ENCODE measurements around the gene TRIM34. TPM values are rescaled to one million over a fixed set of nuclear protein-coding genes. Genes with fewer than 3 reads are reported as not detected.

The TRIM34 gene, protein sequence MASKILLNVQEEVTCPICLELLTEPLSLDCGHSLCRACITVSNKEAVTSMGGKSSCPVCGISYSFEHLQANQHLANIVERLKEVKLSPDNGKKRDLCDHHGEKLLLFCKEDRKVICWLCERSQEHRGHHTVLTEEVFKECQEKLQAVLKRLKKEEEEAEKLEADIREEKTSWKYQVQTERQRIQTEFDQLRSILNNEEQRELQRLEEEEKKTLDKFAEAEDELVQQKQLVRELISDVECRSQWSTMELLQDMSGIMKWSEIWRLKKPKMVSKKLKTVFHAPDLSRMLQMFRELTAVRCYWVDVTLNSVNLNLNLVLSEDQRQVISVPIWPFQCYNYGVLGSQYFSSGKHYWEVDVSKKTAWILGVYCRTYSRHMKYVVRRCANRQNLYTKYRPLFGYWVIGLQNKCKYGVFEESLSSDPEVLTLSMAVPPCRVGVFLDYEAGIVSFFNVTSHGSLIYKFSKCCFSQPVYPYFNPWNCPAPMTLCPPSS
- total RNA-seq: 24.1 and 29.1 TPM in 2 replicates
- 43.9 TPM for total RNA-seq (2013)
- 19.9 and 21.9 TPM in 2 replicates for polyA plus RNA-seq
- 12.6 and 15.1 TPM in 2 replicates for polyA minus RNA-seq

DNA sequence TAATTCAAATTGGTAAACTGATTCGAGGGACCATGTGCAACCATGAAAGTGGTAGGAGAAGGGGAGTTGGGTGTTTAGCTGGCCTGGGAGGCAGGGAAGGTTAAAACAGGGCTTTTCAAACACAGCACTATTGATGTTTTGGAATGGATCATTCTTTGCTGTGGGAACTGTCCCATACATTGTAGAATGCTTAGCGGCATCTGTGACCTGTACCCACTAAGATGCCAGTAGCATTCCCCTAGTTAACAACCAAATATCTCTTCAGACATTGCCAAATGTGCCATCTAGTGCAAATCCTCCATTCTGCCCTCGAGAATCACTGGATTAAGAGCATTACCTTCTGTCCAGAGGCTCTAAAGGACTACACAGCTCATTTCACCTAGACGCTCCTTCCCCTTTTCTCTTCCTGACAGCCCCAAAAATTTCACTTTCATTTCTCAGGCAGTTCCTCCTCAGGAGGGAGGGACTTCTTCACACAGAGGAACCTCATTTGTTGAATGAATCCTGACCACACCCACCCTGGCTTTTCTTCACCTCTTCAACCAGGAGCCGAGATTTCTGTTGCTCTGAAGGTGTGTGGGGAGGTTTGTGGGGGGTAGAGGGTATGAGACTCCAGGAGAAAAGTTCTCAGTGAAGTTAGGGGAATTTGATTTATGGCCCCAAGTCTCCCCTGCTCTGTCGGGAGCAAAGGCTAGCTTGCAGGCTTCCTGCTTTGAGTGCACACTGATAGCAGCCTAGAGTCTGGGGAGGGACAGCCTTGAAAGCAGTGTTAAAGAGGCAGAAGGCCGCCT lies at the start of gene TRIM34:
Gene TRIM34, plus strand, starts transcription at position 513 of the 791 bp plus-strand sequence. CDS start 7,331 bp downstream, outside the sequence.
- Histone ChIP-seq H4K20me1 (ENCODE audit: control insufficient read depth, insufficient read depth, low read length, poor library complexity, severe bottlenecking) (no peaks in the 10 kb centered on the region), H3K27me3 (replicated peaks in 1 of 4; ENCODE audit: control extremely low read depth in 1 of 4, control insufficient read depth in 3 of 4, insufficient read depth in 4 of 4, low read length in 3 of 4) (no peaks in the 10 kb centered on the region), H3K79me2 (ENCODE audit: control insufficient read depth, insufficient read depth, low read length) (peaks cover 56% of the 10 kb centered on the region), H3K4me3 (ENCODE audit: control extremely low read depth in 1 of 5, extremely low read depth in 1 of 5, insufficient read depth in 1 of 5, low read depth in 2 of 5, low read length in 4 of 5) (peak within 1 kb of the TSS; percentile 44 to 83 (median 73)), H3K9me3 (ENCODE audit: control extremely low read depth in 1 of 3, control insufficient read depth in 2 of 3, insufficient read depth in 1 of 3, low read length in 2 of 3) (no peaks in the 10 kb centered on the region), H3K9ac (ENCODE audit: low read length) (peak within 1 kb of the TSS; percentile 78), H3K4me2 (replicated peaks; ENCODE audit: low read depth, low read length, poor library complexity, severe bottlenecking) (peak within 1 kb of the TSS; percentile 89), H3K36me3 (replicated peaks in 1 of 2; ENCODE audit: control extremely low read depth in 1 of 2, control insufficient read depth in 1 of 2, extremely low read depth in 1 of 2, insufficient read depth in 2 of 2, low read length in 1 of 2) (no peaks in the 10 kb centered on the region), H3K27ac (ENCODE audit: low read length in 2 of 2) (peak within 1 kb of the TSS; percentile 63 to 89), H2AFZ (ENCODE audit: insufficient read depth, low read depth, low read length, poor library complexity, severe bottlenecking) (peak within 1 kb of the TSS; percentile 92), H3K4me1 (ENCODE audit: control insufficient read depth in 2 of 2, insufficient read depth in 2 of 2, low read length in 2 of 2) (peaks cover 22 to 24% of the 10 kb centered on the region in 2 donors)
- peak; percentile 97 for ATAC-seq (ENCODE audit: low read depth)
- Mint-ChIP-seq H3K4me1 (peaks cover 46% of the 10 kb centered on the region), H3K27ac (peak within 1 kb of the TSS; percentile 96), H3K9me3 (ENCODE audit: insufficient read depth) (no peaks in the 10 kb centered on the region), H3K27me3 (no peaks in the 10 kb centered on the region), H3K4me3 (peak within 1 kb of the TSS; percentile 95)
- peak; percentile 88 for DNase-seq
- ChIA-PET POLR2A (interaction anchor here (1.2 to 1.4 kb wide), 2 partner anchors 17 to 58 kb away, joined by 3 read pairs; no protein-coding TSS in a partner anchor), CTCF (interaction anchor here (1.1 to 1.5 kb wide), 4 partner anchors 9 to 60 kb away, joined by 3 to 7 read pairs (median 6); partner anchors contain the start of gene TRIM5)
- TF ChIP-seq, protein P1, sequence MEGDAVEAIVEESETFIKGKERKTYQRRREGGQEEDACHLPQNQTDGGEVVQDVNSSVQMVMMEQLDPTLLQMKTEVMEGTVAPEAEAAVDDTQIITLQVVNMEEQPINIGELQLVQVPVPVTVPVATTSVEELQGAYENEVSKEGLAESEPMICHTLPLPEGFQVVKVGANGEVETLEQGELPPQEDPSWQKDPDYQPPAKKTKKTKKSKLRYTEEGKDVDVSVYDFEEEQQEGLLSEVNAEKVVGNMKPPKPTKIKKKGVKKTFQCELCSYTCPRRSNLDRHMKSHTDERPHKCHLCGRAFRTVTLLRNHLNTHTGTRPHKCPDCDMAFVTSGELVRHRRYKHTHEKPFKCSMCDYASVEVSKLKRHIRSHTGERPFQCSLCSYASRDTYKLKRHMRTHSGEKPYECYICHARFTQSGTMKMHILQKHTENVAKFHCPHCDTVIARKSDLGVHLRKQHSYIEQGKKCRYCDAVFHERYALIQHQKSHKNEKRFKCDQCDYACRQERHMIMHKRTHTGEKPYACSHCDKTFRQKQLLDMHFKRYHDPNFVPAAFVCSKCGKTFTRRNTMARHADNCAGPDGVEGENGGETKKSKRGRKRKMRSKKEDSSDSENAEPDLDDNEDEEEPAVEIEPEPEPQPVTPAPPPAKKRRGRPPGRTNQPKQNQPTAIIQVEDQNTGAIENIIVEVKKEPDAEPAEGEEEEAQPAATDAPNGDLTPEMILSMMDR (IDR thresholded peaks at IDR 0.05): no peak
- no peak for TF ChIP-seq EZH2 (IDR thresholded peaks at IDR 0.05; ENCODE audit: borderline replicate concordance, insufficient read depth, low read depth, low read length, poor library complexity, severe bottlenecking)
- 24% methylated on average over 5 of the region's 7 CpGs for WGBS (ENCODE audit: insufficient coverage)
- intact Hi-C loops (cut with micrococcal nuclease): loop anchor here (1.0 to 2.0 kb wide), 3 partner anchors 60 to 610 kb away; partner anchors contain the start of genes FHIP1B and TRIM22
